Keratinocyte (primary cell): ENCODE results near the gene VIPR1. TPM values are rescaled to one million over a fixed set of nuclear protein-coding genes. Genes with fewer than 3 reads are reported as not detected.

ENCODE experiments used
- DNase-seq: peaks from one replicate; pipeline ENCODE4 v3.0.0-alpha.2; 2011; ENCODE audit warnings: low read depth, missing footprints, low spot score
- FAIRE-seq: peaks from 2 replicates; lab custom pipeline; 2011; peaks lifted over from hg19 to GRCh38; lab: Jason Lieb, UNC
- H2AFZ ChIP-seq: 2 replicates; pipeline ENCODE4 v1.6.0; 2012; ENCODE audit warnings: low read length, control low read depth, inconsistent platforms; ENCODE audit not compliant: control insufficient read depth
- H3K27ac ChIP-seq: 2 replicates; pipeline ENCODE4 v1.5.1; 2011; ENCODE audit warnings: low read length; ENCODE audit not compliant: control insufficient read depth, insufficient read depth
- H3K27me3 ChIP-seq: 3 replicates; pipeline ENCODE4 v1.6.0; 2011; ENCODE audit warnings: low read length; ENCODE audit not compliant: control insufficient read depth, insufficient read depth; ENCODE audit errors: extremely low read depth
- H3K36me3 ChIP-seq, 2 experiments: 2 replicates in 1 of 2; 3 replicates in 1 of 2; pipeline ENCODE4 v1.5.1; 2011; ENCODE audit warnings: low read length in 2 of 2, mild to moderate bottlenecking in 1 of 2; ENCODE audit not compliant: control insufficient read depth in 2 of 2, insufficient read depth in 2 of 2; ENCODE audit errors: extremely low read depth in 1 of 2
- H3K4me1 ChIP-seq: 3 replicates; pipeline ENCODE4 v1.5.1; 2011; ENCODE audit warnings: low read length; ENCODE audit not compliant: control insufficient read depth, insufficient read depth; ENCODE audit errors: extremely low read depth
- H3K4me2 ChIP-seq: 3 replicates; pipeline ENCODE4 v1.6.0; 2011; ENCODE audit warnings: low read depth, low read length; ENCODE audit not compliant: control insufficient read depth, insufficient read depth; ENCODE audit errors: extremely low read depth
- H3K4me3 ChIP-seq, 3 experiments: fragments of 200-600 bp in 1 of 3; sonication (generic) in 1 of 3; 2 replicates in 2 of 3; 3 replicates in 1 of 3; pipeline ENCODE4 v1.5.1; 2011 to 2016; ENCODE audit warnings: low read length in 3 of 3, mild to moderate bottlenecking in 3 of 3, control low read depth in 2 of 3, inconsistent platforms in 1 of 3, low read depth in 1 of 3, mixed read lengths in 1 of 3, mixed run types in 1 of 3, moderate library complexity in 1 of 3; ENCODE audit not compliant: control insufficient read depth in 2 of 3, insufficient read depth in 2 of 3; ENCODE audit errors: extremely low read depth in 1 of 3
- H3K79me2 ChIP-seq: 2 replicates; pipeline ENCODE4 v1.6.0; 2012; ENCODE audit warnings: low read length; ENCODE audit not compliant: control insufficient read depth, insufficient read depth
- H3K9ac ChIP-seq: 3 replicates; pipeline ENCODE4 v1.6.0; 2011; ENCODE audit warnings: low read length; ENCODE audit not compliant: control insufficient read depth, insufficient read depth; ENCODE audit errors: extremely low read depth
- H3K9me1 ChIP-seq: 3 replicates; pipeline ENCODE4 v1.6.0; 2011; ENCODE audit warnings: low read length; ENCODE audit not compliant: control insufficient read depth, insufficient read depth; ENCODE audit errors: extremely low read depth
- H3K9me3 ChIP-seq: 2 replicates; pipeline ENCODE4 v1.5.1; 2012; ENCODE audit warnings: low read depth, low read length; ENCODE audit not compliant: control insufficient read depth
- H4K20me1 ChIP-seq: 3 replicates; pipeline ENCODE4 v1.6.0; 2011; ENCODE audit warnings: low read length; ENCODE audit not compliant: control insufficient read depth, insufficient read depth; ENCODE audit errors: extremely low read depth
- CTCF ChIP-seq, 3 experiments: IDR thresholded peaks in 1 of 3; conservative IDR thresholded peaks in 1 of 3; optimal IDR thresholded peaks in 1 of 3; 2 replicates in 2 of 3; 3 replicates in 1 of 3; pipeline versions ENCODE3 to v1.5.1; 2011; ENCODE audit warnings: low read length in 3 of 3, mild to moderate bottlenecking in 3 of 3, moderate library complexity in 2 of 3, control low read depth in 1 of 3, inconsistent platforms in 1 of 3; ENCODE audit not compliant: insufficient read depth in 2 of 3; ENCODE audit errors: extremely low read depth in 1 of 3
- EZH2 ChIP-seq: IDR thresholded peaks from one replicate; pipeline ENCODE4 v1.6.1; 2012; ENCODE audit warnings: inconsistent platforms, mild to moderate bottlenecking, low read length, moderate library complexity
- dilution Hi-C: fragments of 300-500 bp; cut with MboI; formaldehyde crosslinking; loops from one replicate; pipeline ENCODE4 v1.7.0; 2020; ENCODE audit warnings: low sequenced_read_pairs; ENCODE audit not compliant: extremely low pct_ligation_motif_present
- polyA plus RNA-seq, 5 experiments: library from polyadenylated mRNA; depleted of rRNA in 3 of 5; stranded (reverse) in 3 of 5; stranded (forward) in 1 of 5; unstranded in 1 of 5; fragments of >200 nt; gene quantifications; 1 replicate in 1 of 5; 2 replicates in 3 of 5; 3 replicates in 1 of 5; pipeline versions ENCODE4 v1.2.1 to v1.2.3, GENCODE V29; 2011 to 2012; ENCODE audit warnings: missing spikeins in 2 of 5, low read depth in 1 of 5, low replicate concordance in 1 of 5

The VIPR1 gene
- polyA plus RNA-seq, 1 donor (not counting 4 experiments of a cell fraction or from before 2014, with no cell fraction given), result 4.5 TPM

DNA sequence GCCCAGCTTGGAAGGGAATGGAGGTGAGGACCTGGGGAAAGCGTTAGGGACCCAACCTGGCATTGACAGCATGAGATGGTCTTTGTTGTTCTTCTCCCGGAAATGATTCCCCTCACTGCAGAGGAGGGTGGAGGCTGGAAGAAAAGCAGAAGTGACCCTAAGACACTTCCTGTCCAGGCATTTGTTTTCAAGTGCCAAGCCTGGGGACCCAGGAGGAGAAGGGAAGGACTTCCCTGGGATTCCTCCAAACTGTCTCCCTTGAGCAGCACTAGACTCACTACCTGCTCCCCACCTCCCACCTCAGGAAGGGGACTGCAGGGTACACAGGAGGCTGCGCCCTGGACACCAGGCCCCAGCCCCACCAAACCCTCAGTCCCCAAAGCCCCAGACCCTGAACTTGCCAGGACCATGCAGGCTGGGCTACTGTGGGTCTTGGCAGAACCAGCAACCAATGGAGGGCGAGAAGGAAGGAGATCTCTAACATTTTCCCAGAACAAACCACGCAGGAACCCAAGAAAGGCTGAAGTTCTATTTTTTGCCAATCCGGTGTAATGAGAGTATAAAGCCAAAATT is 9.8 kb upstream of the VIPR1 start:
- H3K4me2 ChIP-seq, result no peak overlapping the region
- DNase-seq (no peak), FAIRE-seq (no peak)
- H3K9ac ChIP-seq, result no peak overlapping the region
- no peaks in the 10 kb centered on the region for H3K79me2 ChIP-seq
- no peaks in the 10 kb centered on the region for H3K9me1 ChIP-seq
- H3K9me3 ChIP-seq, result no peaks in the 10 kb centered on the region
- peaks cover 26% of the 10 kb centered on the region for H3K4me1 ChIP-seq
- dilution Hi-C loops, result no loop called here
- H3K27ac ChIP-seq, result no peak overlapping the region
- no peak overlapping the region for H3K4me3 ChIP-seq
- no peak for TF ChIP-seq CTCF (optimal IDR thresholded peaks at IDR 0.05 in 1 of 3, IDR thresholded peaks at IDR 0.05 in 1 of 3, conservative IDR thresholded peaks at IDR 0.05 in 1 of 3; ENCODE audit: extremely low read depth in 1 of 3, insufficient read depth in 2 of 3, low read length in 3 of 3)
- TF ChIP-seq EZH2, result no peak
- no peaks in the 10 kb centered on the region for H3K27me3 ChIP-seq
- no peaks in the 10 kb centered on the region for H4K20me1 ChIP-seq
- H2AFZ ChIP-seq, result no peak overlapping the region
- H3K36me3 ChIP-seq, result no peaks in the 10 kb centered on the region

DNA sequence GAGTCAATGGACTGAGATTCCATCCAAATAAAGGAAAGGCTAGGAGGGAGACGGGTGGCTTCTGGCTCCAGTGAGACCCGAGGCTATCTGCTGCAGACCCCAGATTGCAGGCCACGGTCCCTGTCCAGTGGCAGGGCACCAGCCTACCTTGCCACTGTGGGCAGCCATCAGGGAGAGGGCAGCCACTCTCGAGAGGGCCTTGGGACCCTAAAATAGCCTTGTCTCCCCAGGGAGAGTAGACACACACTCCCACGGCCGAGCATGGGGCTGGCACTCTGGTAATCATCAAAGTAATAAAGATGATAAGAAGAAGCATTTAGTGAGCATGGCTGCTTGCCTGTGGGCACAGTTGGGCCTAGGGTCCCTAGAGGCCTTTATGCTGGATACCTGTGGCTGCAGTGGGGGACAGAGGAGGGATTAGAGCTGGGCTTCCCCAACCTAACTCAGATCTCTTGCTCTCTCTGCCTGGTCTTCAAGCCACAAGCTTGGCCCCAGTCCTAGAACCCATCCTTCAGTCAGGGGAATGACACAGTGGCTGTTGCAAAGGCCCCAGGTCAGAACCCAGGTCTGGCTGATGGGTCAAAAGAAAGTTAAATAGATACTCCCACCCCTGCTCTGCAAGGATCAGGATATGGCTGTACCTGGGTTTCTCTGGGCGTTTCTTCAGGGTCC is 9.2 kb upstream of the VIPR1 start:
- DNase-seq (no peak), FAIRE-seq (no peak)
- Histone ChIP-seq H3K4me2 (no peak overlapping the region), H3K9ac (no peak overlapping the region), H3K9me3 (no peaks in the 10 kb centered on the region), H3K9me1 (no peaks in the 10 kb centered on the region), H4K20me1 (no peaks in the 10 kb centered on the region), H3K36me3 (no peaks in the 10 kb centered on the region), H3K27ac (no peak overlapping the region), H2AFZ (no peak overlapping the region), H3K27me3 (no peaks in the 10 kb centered on the region), H3K4me3 (no peak overlapping the region), H3K4me1 (peaks cover 26% of the 10 kb centered on the region), H3K79me2 (no peaks in the 10 kb centered on the region)
- no peak for TF ChIP-seq CTCF (optimal IDR thresholded peaks at IDR 0.05 in 1 of 3, IDR thresholded peaks at IDR 0.05 in 1 of 3, conservative IDR thresholded peaks at IDR 0.05 in 1 of 3; ENCODE audit: extremely low read depth in 1 of 3, insufficient read depth in 2 of 3, low read length in 3 of 3)
- no peak for TF ChIP-seq EZH2
- dilution Hi-C loops, result no loop called here
